Kidney (tissue), 14 donors: Measurements from ENCODE around the gene RAET1E. TPM values are rescaled to one million over a fixed set of nuclear protein-coding genes. Genes with fewer than 3 reads are reported as not detected.
"Not testable (repeated sequence)": the region's sequence is repeated elsewhere in the genome, so short reads cannot be mapped to it uniquely, and the experiment has no call there.

ENCODE experiments used
- DNase-seq, 5 donors: peaks; one replicate each; pipeline ENCODE4 v3.0.0-alpha.2; 2013 to 2020
- FAIRE-seq: peaks from 2 replicates; lab custom pipeline; 2012; peaks lifted over from hg19 to GRCh38; lab: Jason Lieb, UNC
- H3K27ac ChIP-seq, 2 donors: one replicate each; pipeline ENCODE4 v1.7.0; 2013; ENCODE audit warnings: low read depth in 2 of 2, low read length in 2 of 2, inconsistent platforms in 1 of 2
- H3K27me3 ChIP-seq: one replicate; pipeline ENCODE4 v1.7.1; 2013; ENCODE audit warnings: low read length, inconsistent platforms; ENCODE audit not compliant: control insufficient read depth, insufficient read depth
- H3K36me3 ChIP-seq, 3 donors: one replicate each; pipeline versions ENCODE4 v1.7.0 to v1.7.1; 2013; ENCODE audit warnings: low read length in 3 of 3, control low read depth in 1 of 3, inconsistent platforms in 1 of 3; ENCODE audit not compliant: insufficient read depth in 3 of 3, control insufficient read depth in 2 of 3
- H3K4me1 ChIP-seq, 3 donors: one replicate each; pipeline versions ENCODE4 v1.7.0 to v1.7.1; 2013; ENCODE audit warnings: low read length in 3 of 3, inconsistent platforms in 1 of 3, low read depth in 1 of 3; ENCODE audit not compliant: control insufficient read depth in 2 of 3, insufficient read depth in 2 of 3
- H3K4me3 ChIP-seq, 3 donors: one replicate each; pipeline versions ENCODE4 v1.7.0 to v1.8.1; 2013; ENCODE audit warnings: low read length in 3 of 3, control low read depth in 1 of 3, inconsistent platforms in 1 of 3
- H3K9ac ChIP-seq, 3 donors: one replicate each; pipeline versions ENCODE4 v1.7.0 to v1.7.1; 2013; ENCODE audit warnings: low read length in 3 of 3, control low read depth in 1 of 3, inconsistent platforms in 1 of 3
- H3K9me3 ChIP-seq, 3 donors: one replicate each; pipeline versions ENCODE4 v1.7.0 to v1.7.1; 2013; ENCODE audit warnings: low read length in 3 of 3, control low read depth in 1 of 3, inconsistent platforms in 1 of 3; ENCODE audit not compliant: control insufficient read depth in 2 of 3, insufficient read depth in 1 of 3
- CTCF ChIP-seq: IDR thresholded peaks from 3 replicates; pipeline ENCODE4 v1.5.1; 2012; ENCODE audit warnings: mild to moderate bottlenecking, moderate library complexity, borderline replicate concordance; ENCODE audit not compliant: insufficient read depth; ENCODE audit errors: extremely low read depth
- intact Hi-C: fragments of 100-400 bp; cut with DNase I; formaldehyde crosslinking; loops from one replicate; pipeline ENCODE4 v1.11.1; 2022
- polyA plus RNA-seq: library from polyadenylated mRNA; stranded (reverse); fragments of 350-450 nt; fragmentation: Illumina TruSeq; extraction: RNeasy Lipid Tissue Mini Kit (QIAGEN cat#74804); gene quantifications from one replicate; pipeline ENCODE4 v1.2.3, GENCODE V29; 2014; ENCODE audit warnings: low read depth, low replicate concordance; ENCODE audit not compliant: insufficient read depth
- total RNA-seq: library from RNA; stranded (reverse); fragmentation: NEBNext Ultra II Directional; extraction: Animal tissue kit (Norgen Biotek cat#: 25700); gene quantifications from one replicate; pipeline ENCODE4 v1.2.1, GENCODE V29; 2021
- donor health status: control.
- donor health status: control.
- donor health status: control.
- donor health status: control.
- donor health status: control.
- donor health status: DM: yes; HTN: yes; CAD: no.
- donor health status: Normal renal cell carcinoma (clear cell type).

Gene RAET1E
- total and polyA plus RNA-seq, 2 donors from 2014 or later = 1.0 to 3.1 TPM

- no peak overlapping the region for H3K27ac ChIP-seq
- H3K4me3 ChIP-seq = no peak overlapping the region
- intact Hi-C loops = no loop called here
- no peak overlapping the region for H3K9ac ChIP-seq
- FAIRE-seq (no peak), DNase-seq (peak in 1 of 5 donors; percentile 12)
- TF ChIP-seq CTCF = no peak
- no peaks in the 10 kb centered on the region for H3K9me3 ChIP-seq
- peaks cover 5% of the 10 kb centered on the region for H3K27me3 ChIP-seq
- H3K36me3 ChIP-seq = no peaks in the 10 kb centered on the region
- peaks cover 0 to 2% (median 0%) of the 10 kb centered on the region in 3 donors for H3K4me1 ChIP-seq
Observed at GRCh38 chr6:149919834-149920225, 21.9 kb upstream of the RAET1E start.

GRCh38 chr6:149919126-149919833, 21.4 kb upstream of the RAET1E start:
- DNase-seq = peak in 1 of 5 donors; percentile 21
- H3K9me3 ChIP-seq, FAIRE-seq, H3K36me3 ChIP-seq, H3K27me3 ChIP-seq, H3K4me1 ChIP-seq, intact Hi-C loops, H3K4me3 ChIP-seq, H3K27ac ChIP-seq, H3K9ac ChIP-seq: not testable (repeated sequence)

GRCh38 chr6:149918151-149918905, 20.4 kb upstream of the RAET1E start:
- no peaks in the 10 kb centered on the region for H3K9me3 ChIP-seq
- no peak for TF ChIP-seq CTCF
- FAIRE-seq = no peak
- peak in 1 of 5 donors; percentile 18 for DNase-seq
- H3K4me1 ChIP-seq = no peaks in the 10 kb centered on the region
- intact Hi-C loops = no loop called here
- H3K27ac ChIP-seq = no peak overlapping the region
- no peaks in the 10 kb centered on the region for H3K27me3 ChIP-seq
- no peak overlapping the region for H3K9ac ChIP-seq
- H3K4me3 ChIP-seq = no peak overlapping the region
- H3K36me3 ChIP-seq = no peaks in the 10 kb centered on the region

- FAIRE-seq = no peak
- H3K4me3 ChIP-seq = no peak overlapping the region
- no peaks in the 10 kb centered on the region for H3K36me3 ChIP-seq
- no peak overlapping the region for H3K9ac ChIP-seq
- no peak overlapping the region for H3K27ac ChIP-seq
- no peaks in the 10 kb centered on the region for H3K9me3 ChIP-seq
- H3K27me3 ChIP-seq = no peaks in the 10 kb centered on the region
- TF ChIP-seq CTCF = no peak
- H3K4me1 ChIP-seq = no peaks in the 10 kb centered on the region
- intact Hi-C loops = no loop called here
- DNase-seq = no peak
Observed at GRCh38 chr6:149917679-149918078, 19.8 kb upstream of the RAET1E start.
